Upper lobe of left lung (tissue), 6 donors: ENCODE data around the gene PIGS. TPM values are rescaled to one million over a fixed set of nuclear protein-coding genes. Genes with fewer than 3 reads are reported as not detected.

Experiments
- ATAC-seq, 2 donors: fragments of 200-7000 bp; cut with Tn5 transposase; one replicate each; pipeline ENCODE4 v1.9.1; 2022; ENCODE audit warnings: mild to moderate bottlenecking in 2 of 2, moderate library complexity in 2 of 2; ENCODE audit not compliant: low FRiP score in 2 of 2
- DNase-seq, 2 donors: peaks; one replicate each; pipeline ENCODE4 v3.0.0-alpha.2; 2019 to 2020
- H3K27ac ChIP-seq, 4 donors: fragments of 200-600 bp; sonication (generic); one replicate each; pipeline ENCODE4 v1.5.1; 2016 to 2019
- H3K27me3 ChIP-seq, 4 donors: fragments of 200-600 bp; sonication (generic); one replicate each; pipeline ENCODE4 v1.5.1; 2017 to 2019
- H3K36me3 ChIP-seq, 4 donors: fragments of 200-600 bp; sonication (generic); one replicate each; pipeline ENCODE4 v1.5.1; 2016 to 2019
- H3K4me1 ChIP-seq, 4 donors: fragments of 200-600 bp; sonication (generic); one replicate each; pipeline ENCODE4 v1.5.1; 2018 to 2019
- H3K4me3 ChIP-seq, 4 donors: fragments of 200-600 bp; sonication (generic); one replicate each; pipeline ENCODE4 v1.5.1; 2017 to 2019; ENCODE audit warnings: mild to moderate bottlenecking in 2 of 4, moderate library complexity in 1 of 4
- H3K9me3 ChIP-seq, 4 donors: fragments of 200-600 bp; sonication (generic); one replicate each; pipeline ENCODE4 v1.5.1; 2018 to 2019
- CTCF ChIP-seq, 6 experiments: fragments of 450-650 bp in 4 of 6; fragments of 200-600 bp in 2 of 6; sonication (generic) in 2 of 6; IDR thresholded peaks; one replicate each; pipeline ENCODE4 v1.5.1; 2016 to 2019; ENCODE audit warnings: antibody characterized with exemption in 6 of 6
- EP300 ChIP-seq, 4 donors: sonication (generic); formaldehyde crosslinking; IDR thresholded peaks; one replicate each; pipeline ENCODE4 v1.5.1; 2017; ENCODE audit warnings: antibody characterized with exemption in 4 of 4, control low read depth in 2 of 4
- POLR2A ChIP-seq, 4 donors: fragments of 450-650 bp; IDR thresholded peaks; one replicate each; pipeline ENCODE4 v1.5.1; 2016 to 2017; ENCODE audit warnings: antibody characterized with exemption in 4 of 4, mild to moderate bottlenecking in 2 of 4
- POLR2AphosphoS5 ChIP-seq, 2 donors: sonication (generic); formaldehyde crosslinking; IDR thresholded peaks; one replicate each; pipeline ENCODE4 v1.5.1; 2017; ENCODE audit warnings: antibody characterized with exemption in 2 of 2
- WGBS, 2 donors: methylation state at CpG; one replicate each; pipeline ENCODE4 v1.1.5; 2017 to 2018; 5-methylcytosine and 5-hydroxymethylcytosine counted together
- total RNA-seq, 6 donors: library from RNA; depleted of rRNA in 4 of 6; stranded (reverse); fragments of >200 nt in 4 of 6; gene quantifications; one replicate each; pipeline versions ENCODE4 v1.1.0 to v1.2.1, GENCODE V29; 2016 to 2021
- donor health status: DM: no; HTN: no; CAD: no; lungs with moderate emphysema.
- donor health status: DM: no; HTN: yes; CAD: no; lungs with severe emphysema.

PIGS gene
- total RNA-seq, 6 donors from 2014 or later: 36.7 to 69.6 (median 58.1) TPM

GRCh38 chr17:28547623-28548416 is 23.5 kb downstream of the PIGS start:
- Histone ChIP-seq H3K4me1 (peaks cover 18 to 46% (median 22%) of the 10 kb centered on the region in 4 donors), H3K9me3 (no peaks in the 10 kb centered on the region), H3K27me3 (no peaks in the 10 kb centered on the region), H3K36me3 (peaks cover 0 to 11% (median 5%) of the 10 kb centered on the region in 4 donors), H3K27ac (peak overlapping the region in 3 of 4 donors; percentile 45 to 81 (median 67)), H3K4me3 (peak overlapping the region in 1 of 4 donors; percentile 2)
- peak; percentile 59 to 82 for DNase-seq
- WGBS, 2 donors: 65 to 86% methylated on average over 13 to 25 of the region's 26 CpGs
- TF ChIP-seq POLR2A (IDR thresholded peaks at IDR 0.05): no peak
- TF ChIP-seq CTCF (IDR thresholded peaks at IDR 0.05): peak; percentile 87 to 98 (median 90)
- TF ChIP-seq POLR2AphosphoS5 (IDR thresholded peaks at IDR 0.05): no peak
- ATAC-seq: peak; percentile 77 to 80

- Histone ChIP-seq H3K4me1 (peaks cover 15 to 40% (median 18%) of the 10 kb centered on the region in 4 donors), H3K4me3 (no peak overlapping the region), H3K27ac (peak overlapping the region in 3 of 4 donors; percentile 45 to 81 (median 67)), H3K36me3 (peaks cover 0 to 11% (median 5%) of the 10 kb centered on the region in 4 donors), H3K27me3 (no peaks in the 10 kb centered on the region), H3K9me3 (no peaks in the 10 kb centered on the region)
- ATAC-seq (no peak), DNase-seq (no peak)
- 81 to 88% methylated on average over 2 to 14 of the region's 14 CpGs for WGBS, 2 donors
- TF ChIP-seq CTCF (IDR thresholded peaks at IDR 0.05) (no peak), POLR2A (IDR thresholded peaks at IDR 0.05) (no peak), POLR2AphosphoS5 (IDR thresholded peaks at IDR 0.05) (no peak), EP300 (IDR thresholded peaks at IDR 0.05) (no peak)
Measured at GRCh38 chr17:28547096-28547622, 24.2 kb downstream of the PIGS start.

- WGBS, 2 donors: 69 to 71% methylated on average over 4 to 6 of the region's 6 CpGs
- Histone ChIP-seq H3K27ac (no peak overlapping the region), H3K36me3 (peaks cover 0 to 11% (median 5%) of the 10 kb centered on the region in 4 donors), H3K4me3 (no peak overlapping the region), H3K27me3 (no peaks in the 10 kb centered on the region), H3K4me1 (peaks cover 6 to 27% (median 8%) of the 10 kb centered on the region in 4 donors), H3K9me3 (no peaks in the 10 kb centered on the region)
- TF ChIP-seq POLR2A (IDR thresholded peaks at IDR 0.05): no peak
- TF ChIP-seq POLR2AphosphoS5 (IDR thresholded peaks at IDR 0.05): no peak
- TF ChIP-seq CTCF (IDR thresholded peaks at IDR 0.05): no peak
- TF ChIP-seq EP300 (IDR thresholded peaks at IDR 0.05): no peak
- ATAC-seq (no peak), DNase-seq (no peak)
Measured at GRCh38 chr17:28545787-28546415, 25.4 kb downstream of the PIGS start.

GRCh38 chr17:28545141-28545503 is 26.2 kb downstream of the PIGS start:
- TF ChIP-seq POLR2AphosphoS5 (IDR thresholded peaks at IDR 0.05): no peak
- 72 to 84% methylated on average over 2 of the region's 2 CpGs for whole genome bisulfite sequencing, 2 donors
- H3K27ac ChIP-seq: no peak overlapping the region
- no peaks in the 10 kb centered on the region for H3K27me3 ChIP-seq
- ATAC-seq (no peak), DNase-seq (no peak)
- no peaks in the 10 kb centered on the region for H3K9me3 ChIP-seq
- peaks cover 5 to 23% (median 8%) of the 10 kb centered on the region in 4 donors for H3K4me1 ChIP-seq
- no peak overlapping the region for H3K4me3 ChIP-seq
- H3K36me3 ChIP-seq: peaks cover 0 to 11% (median 5%) of the 10 kb centered on the region in 4 donors

- ATAC-seq: no peak
- no peak for DNase-seq
- H3K9me3 ChIP-seq: no peaks in the 10 kb centered on the region
- H3K27me3 ChIP-seq: no peaks in the 10 kb centered on the region
- TF ChIP-seq POLR2AphosphoS5 (IDR thresholded peaks at IDR 0.05) (no peak), CTCF (IDR thresholded peaks at IDR 0.05) (no peak), POLR2A (IDR thresholded peaks at IDR 0.05) (no peak), EP300 (IDR thresholded peaks at IDR 0.05) (no peak)
- WGBS, 2 donors: 87 to 92% methylated on average over 4 of the region's 4 CpGs
- H3K4me1 ChIP-seq: peaks cover 2 to 18% (median 6%) of the 10 kb centered on the region in 4 donors
- no peak overlapping the region for H3K4me3 ChIP-seq
- peaks cover 0 to 11% (median 5%) of the 10 kb centered on the region in 4 donors for H3K36me3 ChIP-seq
- H3K27ac ChIP-seq: no peak overlapping the region
Measured at GRCh38 chr17:28544402-28545140, 26.8 kb downstream of the PIGS start.
